PC-3 (cell line): ENCODE data around the gene IFNGR2. TPM values are rescaled to one million over a fixed set of nuclear protein-coding genes. Genes with fewer than 3 reads are reported as not detected.

Experiments used
- ATAC-seq: fragments of 200-7000 bp; cut with Tn5 transposase; 2 replicates; pipeline ENCODE4 v1.9.1; 2020; ENCODE audit warnings: mild to moderate bottlenecking, moderate library complexity
- BruUV-seq: library from RNA; stranded (reverse); fragments of 400-500 nt; replicated peaks from 2 replicates; lab custom pipeline; 2021; lab: Mats Ljungman, UMichigan
- CTCF ChIA-PET: fragments of 300-600 bp; sonication (Branson Sonifier 250); formaldehyde crosslinking; loops from one replicate; lab custom pipeline; 2022; ENCODE audit warnings: antibody characterized with exemption; lab: Charles Lee
- POLR2A ChIA-PET: fragments of 300-600 bp; sonication (Branson Sonifier 250); formaldehyde crosslinking; loops from one replicate; lab custom pipeline; 2022; ENCODE audit warnings: antibody characterized with exemption; ENCODE audit not compliant: unreplicated experiment; lab: Charles Lee
- DNase-seq: peaks from one replicate; pipeline ENCODE4 v3.0.0-alpha.2; 2015
- H2AFZ ChIP-seq: fragments of 300-600 bp; sonication (generic); 2 replicates; pipeline ENCODE4 v1.6.0; 2016; ENCODE audit warnings: antibody characterized with exemption, low read length
- H3F3A ChIP-seq: fragments of 300-600 bp; sonication (generic); one replicate; pipeline ENCODE4 v1.6.0; 2017; ENCODE audit warnings: antibody characterized with exemption, low read length, control low read depth, mild to moderate bottlenecking; ENCODE audit not compliant: unreplicated experiment
- H3K27ac ChIP-seq: fragments of 300-600 bp; sonication (generic); 2 replicates; pipeline ENCODE4 v1.5.1; 2016; ENCODE audit warnings: mild to moderate bottlenecking, low read length
- H3K27me3 ChIP-seq: fragments of 300-600 bp; sonication (generic); 2 replicates; pipeline ENCODE4 v1.6.1; 2016; ENCODE audit warnings: low read length, mixed read lengths
- H3K36me3 ChIP-seq: fragments of 300-600 bp; sonication (generic); 2 replicates; pipeline ENCODE4 v1.6.1; 2016; ENCODE audit warnings: low read depth, mixed run types, low read length, mixed read lengths
- H3K4me1 ChIP-seq: fragments of 300-600 bp; sonication (generic); 2 replicates; pipeline ENCODE4 v1.5.1; 2016; ENCODE audit warnings: low read length; ENCODE audit not compliant: insufficient read depth
- H3K4me2 ChIP-seq: fragments of 300-600 bp; sonication (generic); 2 replicates; pipeline ENCODE4 v1.6.0; 2016; ENCODE audit warnings: low read length
- H3K4me3 ChIP-seq: fragments of 300-600 bp; sonication (generic); 2 replicates; pipeline ENCODE4 v1.5.1; 2016; ENCODE audit warnings: mild to moderate bottlenecking, low read length, mixed read lengths
- H3K79me2 ChIP-seq: fragments of 300-600 bp; sonication (generic); 2 replicates; pipeline ENCODE4 v1.6.1; 2017; ENCODE audit warnings: low read length, mixed read lengths
- H3K9ac ChIP-seq: fragments of 300-600 bp; sonication (generic); 2 replicates; pipeline ENCODE4 v1.6.0; 2016; ENCODE audit warnings: mild to moderate bottlenecking, low read length
- H3K9me2 ChIP-seq: fragments of 300-600 bp; sonication (generic); replicated peaks from 2 replicates; pipeline ENCODE4 v1.6.1; 2016; ENCODE audit warnings: mixed run types, low read length, mixed read lengths
- H3K9me3 ChIP-seq: fragments of 300-600 bp; sonication (generic); 2 replicates; pipeline ENCODE4 v1.6.1; 2016; ENCODE audit warnings: low read length, mixed read lengths
- H4K20me1 ChIP-seq: fragments of 300-600 bp; sonication (generic); 2 replicates; pipeline ENCODE4 v1.6.1; 2016; ENCODE audit warnings: low read length, mixed read lengths
- CTCF ChIP-seq: fragments of 300-600 bp; sonication (generic); conservative IDR thresholded peaks from 2 replicates; pipeline ENCODE4 v1.5.1; 2017; ENCODE audit warnings: antibody characterized with exemption, low read depth, mild to moderate bottlenecking, low read length
- EZH2 ChIP-seq: fragments of 300-600 bp; sonication (generic); IDR thresholded peaks from one replicate; pipeline ENCODE4 v1.6.1; 2017; ENCODE audit warnings: antibody characterized with exemption, mild to moderate bottlenecking, low read length; ENCODE audit not compliant: unreplicated experiment
- EZH2phosphoT487 ChIP-seq: fragments of 300-600 bp; sonication (generic); IDR thresholded peaks from 2 replicates; pipeline ENCODE4 v1.6.1; 2018; ENCODE audit warnings: mild to moderate bottlenecking, antibody characterized with exemption, low read length, borderline replicate concordance
- intact Hi-C: fragments of 100-400 bp; cut with micrococcal nuclease; formaldehyde crosslinking; loops from 2 replicates; pipeline ENCODE4 v1.9.0; 2023
- total RNA-seq: library from RNA; depleted of rRNA; stranded (reverse); fragments of >200 nt; gene quantifications from 2 replicates; pipeline ENCODE4 v1.2.3, GENCODE V29; 2014

Gene IFNGR2
- total RNA-seq, 1 experiment from 2014 or later = 37.8 TPM

DNA sequence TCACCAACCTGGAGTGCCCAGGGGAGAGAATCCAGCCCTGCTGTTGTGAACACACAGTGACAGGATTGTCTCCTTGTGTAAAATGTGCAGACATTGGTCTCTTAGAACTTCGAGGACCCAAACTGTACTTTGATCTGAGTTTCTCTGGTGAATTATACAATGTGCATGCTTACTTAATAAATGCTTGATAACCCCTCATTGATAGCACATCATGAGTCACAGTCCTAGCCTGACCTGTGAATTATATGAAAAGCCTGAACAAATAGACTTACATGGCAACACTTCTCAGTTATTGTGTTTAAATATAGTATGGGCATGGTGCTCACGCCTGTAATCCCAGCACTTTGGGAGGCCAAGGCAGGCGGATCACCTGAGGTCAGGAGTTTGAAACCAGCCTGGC lies 22.6 kb downstream of the IFNGR2 start:
- no peaks in the 10 kb centered on the region for H3K9me3 ChIP-seq
- ChIA-PET CTCF (no interaction called here), POLR2A (no interaction called here)
- BruUV-seq = no TSS peak
- DNase-seq (peak; percentile 27), ATAC-seq (no peak)
- no peaks in the 10 kb centered on the region for H3K79me2 ChIP-seq
- peaks cover 11% of the 10 kb centered on the region for H3F3A ChIP-seq
- H4K20me1 ChIP-seq = no peaks in the 10 kb centered on the region
- H3K27ac ChIP-seq = peak overlapping the region; percentile 48
- H3K4me1 ChIP-seq = peaks cover 41% of the 10 kb centered on the region
- H3K36me3 ChIP-seq = peaks cover 21% of the 10 kb centered on the region
- no peak overlapping the region for H3K4me2 ChIP-seq
- H3K9me2 ChIP-seq = no peaks in the 10 kb centered on the region
- H3K27me3 ChIP-seq = no peaks in the 10 kb centered on the region
- TF ChIP-seq EZH2 = no peak
- no peak for TF ChIP-seq EZH2phosphoT487
- no peak for TF ChIP-seq CTCF
- H3K9ac ChIP-seq = no peak overlapping the region
- intact Hi-C loops = loop anchor here (5.0 kb wide), 1 partner anchor 224 kb away; no protein-coding TSS in a partner anchor
- H2AFZ ChIP-seq = no peak overlapping the region
- no peak overlapping the region for H3K4me3 ChIP-seq

- H2AFZ ChIP-seq = no peak overlapping the region
- intact Hi-C loops = loop anchor here (5.0 kb wide), 1 partner anchor 225 kb away; no protein-coding TSS in a partner anchor
- BruUV-seq = no TSS peak
Observed at GRCh38 chr21:33427051-33427450, 23.8 kb downstream of the IFNGR2 start.

More at GRCh38 chr21:33427051-33427450, 23.8 kb downstream of the IFNGR2 start:
- Histone ChIP-seq H3K27me3 (no peaks in the 10 kb centered on the region), H3K9me2 (no peaks in the 10 kb centered on the region), H3K79me2 (no peaks in the 10 kb centered on the region), H3F3A (peaks cover 5% of the 10 kb centered on the region), H3K4me2 (no peak overlapping the region), H3K9me3 (no peaks in the 10 kb centered on the region), H3K9ac (no peak overlapping the region), H3K36me3 (peaks cover 23% of the 10 kb centered on the region), H3K27ac (peak overlapping the region; percentile 17; the same call in 1 of the 2 replicates), H4K20me1 (no peaks in the 10 kb centered on the region), H3K4me1 (peaks cover 33% of the 10 kb centered on the region), H3K4me3 (no peak overlapping the region)
- ATAC-seq (no peak), DNase-seq (no peak)
- TF ChIP-seq CTCF = no peak
- TF ChIP-seq EZH2 = no peak
- no peak for TF ChIP-seq EZH2phosphoT487
- ChIA-PET CTCF (no interaction called here), POLR2A (no interaction called here)
